CD14-positive monocyte (primary cell): ENCODE measurements around the gene ICAM2. TPM values are rescaled to one million over a fixed set of nuclear protein-coding genes. Genes with fewer than 3 reads are reported as not detected.
A peak's percentile ranks its signal among the peaks of the same experiment; 100 is the strongest.

Source experiments
- DNase-seq, 3 donors: peaks; one replicate each; pipeline ENCODE4 v3.0.0-alpha.2; 2011 to 2022
- H2AFZ ChIP-seq: 2 replicates; pipeline ENCODE4 v1.6.0; 2012; ENCODE audit warnings: mild to moderate bottlenecking, low read depth, low read length, inconsistent platforms; ENCODE audit not compliant: insufficient read depth, poor library complexity, severe bottlenecking
- H3K27ac ChIP-seq, 2 donors: 1 replicate in 1 of 2; 2 replicates in 1 of 2; pipeline ENCODE4 v1.5.1; 2012 to 2013; ENCODE audit warnings: low read length in 2 of 2, control low read depth in 1 of 2, inconsistent platforms in 1 of 2, low read depth in 1 of 2, mild to moderate bottlenecking in 1 of 2
- H3K27me3 ChIP-seq, 2 donors: one replicate each; pipeline versions ENCODE4 v1.6.0 to v1.6.1; 2011 to 2013; ENCODE audit warnings: low read length in 2 of 2; ENCODE audit not compliant: control insufficient read depth in 2 of 2, insufficient read depth in 2 of 2
- H3K36me3 ChIP-seq, 2 donors: replicated peaks in 1 of 2; 1 replicate in 1 of 2; 2 replicates in 1 of 2; pipeline versions ENCODE4 v1.5.1 to v1.6.1; 2012 to 2013; ENCODE audit warnings: low read length in 2 of 2, control low read depth in 1 of 2, inconsistent platforms in 1 of 2, mild to moderate bottlenecking in 1 of 2; ENCODE audit not compliant: insufficient read depth in 2 of 2, control insufficient read depth in 1 of 2
- H3K4me1 ChIP-seq, 2 donors: 1 replicate in 1 of 2; 2 replicates in 1 of 2; pipeline versions ENCODE4 v1.5.1 to v1.6.1; 2012 to 2013; ENCODE audit warnings: low read length in 2 of 2, control low read depth in 1 of 2, inconsistent platforms in 1 of 2, mild to moderate bottlenecking in 1 of 2, moderate library complexity in 1 of 2; ENCODE audit not compliant: insufficient read depth in 2 of 2, control insufficient read depth in 1 of 2
- H3K4me2 ChIP-seq: replicated peaks from 2 replicates; pipeline ENCODE3; 2012; ENCODE audit warnings: low read length, moderate library complexity, mild to moderate bottlenecking; ENCODE audit not compliant: poor library complexity, severe bottlenecking; ENCODE audit errors: extremely low read depth
- H3K4me3 ChIP-seq, 3 experiments: fragments of 200-600 bp in 1 of 3; sonication (generic) in 1 of 3; replicated peaks in 1 of 3; 1 replicate in 2 of 3; 2 replicates in 1 of 3; pipeline ENCODE4 v1.5.1; 2011 to 2013; ENCODE audit warnings: low read length in 3 of 3, mild to moderate bottlenecking in 3 of 3, control low read depth in 2 of 3, low read depth in 2 of 3, inconsistent platforms in 1 of 3, moderate library complexity in 1 of 3
- H3K79me2 ChIP-seq: 2 replicates; pipeline ENCODE4 v1.6.0; 2012; ENCODE audit warnings: mild to moderate bottlenecking, control low read depth, inconsistent platforms, low read length, moderate library complexity; ENCODE audit not compliant: insufficient read depth
- H3K9ac ChIP-seq: 2 replicates; pipeline ENCODE4 v1.6.0; 2017; ENCODE audit warnings: low read length, mild to moderate bottlenecking; ENCODE audit not compliant: insufficient read depth, poor library complexity, severe bottlenecking
- H3K9me3 ChIP-seq, 2 donors: replicated peaks in 1 of 2; 1 replicate in 1 of 2; 2 replicates in 1 of 2; pipeline versions ENCODE4 v1.5.1 to v1.6.1; 2012 to 2013; ENCODE audit warnings: low read length in 2 of 2, control low read depth in 1 of 2; ENCODE audit not compliant: control insufficient read depth in 1 of 2, insufficient read depth in 1 of 2
- H4K20me1 ChIP-seq: 2 replicates; pipeline ENCODE4 v1.6.0; 2012; ENCODE audit warnings: mild to moderate bottlenecking, low read length, control low read depth, moderate library complexity; ENCODE audit not compliant: insufficient read depth
- H3K27ac Mint-ChIP-seq, 7 donors: one replicate each; pipeline ENCODE4 v1.8.0; 2020; ENCODE audit warnings: mild to moderate bottlenecking in 7 of 7, mixed read lengths in 7 of 7, moderate library complexity in 6 of 7, inconsistent platforms in 2 of 7
- H3K27me3 Mint-ChIP-seq, 3 donors: one replicate each; pipeline ENCODE4 v1.8.0; 2021 to 2022; ENCODE audit warnings: low read depth in 3 of 3, mild to moderate bottlenecking in 3 of 3, mixed read lengths in 3 of 3, moderate library complexity in 3 of 3, inconsistent platforms in 1 of 3
- H3K36me3 Mint-ChIP-seq, 2 donors: one replicate each; pipeline ENCODE4 v1.8.0; 2020; ENCODE audit warnings: mixed read lengths in 2 of 2, inconsistent platforms in 1 of 2, mild to moderate bottlenecking in 1 of 2
- H3K4me1 Mint-ChIP-seq: one replicate; pipeline ENCODE4 v1.8.0; 2020; ENCODE audit warnings: mild to moderate bottlenecking, mixed read lengths
- H3K4me3 Mint-ChIP-seq, 2 donors: one replicate each; pipeline ENCODE4 v1.8.0; 2020; ENCODE audit warnings: mild to moderate bottlenecking in 2 of 2, mixed read lengths in 2 of 2, moderate library complexity in 1 of 2
- H3K9me3 Mint-ChIP-seq, 7 donors: one replicate each; pipeline ENCODE4 v1.8.0; 2020 to 2022; ENCODE audit warnings: mixed read lengths in 7 of 7, mild to moderate bottlenecking in 6 of 7, moderate library complexity in 6 of 7, inconsistent platforms in 2 of 7
- CTCF ChIP-seq: fragments of 200-600 bp; IDR thresholded peaks from one replicate; pipeline ENCODE4 v1.8.0; 2022; ENCODE audit warnings: antibody characterized with exemption, mild to moderate bottlenecking
- WGBS: methylation state at CpG from one replicate; pipeline ENCODE4 v1.1.5; 2013; ENCODE audit warnings: missing lambda C conversion rate; ENCODE audit not compliant: insufficient coverage; 5-methylcytosine and 5-hydroxymethylcytosine counted together
- intact Hi-C, 2 donors: fragments of 100-400 bp; cut with micrococcal nuclease; formaldehyde crosslinking; loops; one replicate each; pipeline versions ENCODE4 v1.15.0 to v1.15.1; 2023
- polyA plus RNA-seq, 3 donors: library from polyadenylated mRNA; depleted of rRNA in 1 of 3; unstranded in 2 of 3; stranded (reverse) in 1 of 3; fragments of 300-500 nt in 2 of 3; fragments of >200 nt in 1 of 3; fragmentation: Illumina TruSeq in 2 of 3; gene quantifications; 1 replicate in 2 of 3; 2 replicates in 1 of 3; pipeline ENCODE4 v1.2.3, GENCODE V29; 2012 to 2021

The ICAM2 gene
- polyA plus RNA-seq, 3 donors = 111 to 186 (median 174) TPM

DNA sequence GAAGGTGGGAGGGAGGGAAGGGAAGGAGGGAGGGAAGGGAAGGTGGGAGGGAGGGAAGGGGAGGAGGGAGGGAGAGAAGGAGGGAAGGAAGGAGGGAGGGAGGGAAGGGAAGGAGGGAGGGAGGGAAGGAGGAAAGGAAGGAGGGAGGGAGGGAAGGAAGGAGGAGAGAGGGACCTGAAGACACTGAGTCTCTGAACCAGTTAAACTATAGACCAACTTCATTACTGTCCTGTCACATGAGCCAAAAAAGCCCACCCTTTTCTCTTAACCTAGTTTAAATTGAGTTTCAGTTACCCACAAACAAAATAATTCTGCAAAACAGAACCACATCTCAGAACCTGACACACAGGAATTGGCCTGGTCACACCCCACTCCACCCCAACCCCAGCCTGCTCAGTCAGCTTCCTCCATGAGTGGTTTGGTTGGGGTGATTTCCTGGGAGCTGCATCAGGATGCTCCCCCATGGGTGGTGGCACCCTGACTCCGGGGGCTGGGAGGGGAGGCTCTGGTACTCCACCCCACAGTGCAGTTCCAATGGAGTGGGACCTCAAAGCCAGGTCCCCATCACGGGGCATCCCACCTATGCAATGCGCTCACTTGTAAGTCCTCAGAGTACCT lies 27.0 kb downstream of the ICAM2 start:
- Histone ChIP-seq H3K4me2 (no peak overlapping the region), H2AFZ (no peak overlapping the region), H3K9me3 (no peaks in the 10 kb centered on the region), H3K27ac (no peak overlapping the region), H4K20me1 (no peaks in the 10 kb centered on the region), H3K27me3 (peaks cover 8 to 21% of the 10 kb centered on the region in 2 donors), H3K4me1 (peaks cover 22 to 24% of the 10 kb centered on the region in 2 donors), H3K79me2 (no peaks in the 10 kb centered on the region), H3K9ac (no peak overlapping the region), H3K36me3 (no peaks in the 10 kb centered on the region), H3K4me3 (no peak overlapping the region)
- WGBS = 95% methylated on average over 3 of the region's 3 CpGs
- peaks cover 23% of the 10 kb centered on the region for H3K4me1 Mint-ChIP-seq
- H3K27ac Mint-ChIP-seq = no peak overlapping the region
- no peak for TF ChIP-seq CTCF
- intact Hi-C loops = loop anchor here (5.0 kb wide), 1 partner anchor 34 kb away; no protein-coding TSS in a partner anchor
- peaks cover 25 to 43% (median 36%) of the 10 kb centered on the region in 3 donors for H3K27me3 Mint-ChIP-seq
- peaks cover 0 to 14% (median 3%) of the 10 kb centered on the region in 7 donors for H3K9me3 Mint-ChIP-seq
- H3K4me3 Mint-ChIP-seq = no peak overlapping the region
- H3K36me3 Mint-ChIP-seq = no peaks in the 10 kb centered on the region
- DNase-seq = no peak

GRCh38 chr17:63991611-63992010 lies 28.8 kb downstream of the ICAM2 start:
- H3K27me3 Mint-ChIP-seq = peaks cover 7 to 26% (median 17%) of the 10 kb centered on the region in 3 donors
- peaks cover 0 to 3% of the 10 kb centered on the region in 2 donors for H3K27me3 ChIP-seq
- H4K20me1 ChIP-seq = no peaks in the 10 kb centered on the region
- peak overlapping the region in 2 of 7 donors; percentile 46 to 54 for H3K27ac Mint-ChIP-seq
- H3K4me1 ChIP-seq = peaks cover 11 to 16% of the 10 kb centered on the region in 2 donors
- no peaks in the 10 kb centered on the region for H3K36me3 ChIP-seq
- no peak overlapping the region for H3K4me3 ChIP-seq
- H3K27ac ChIP-seq = no peak overlapping the region
- H2AFZ ChIP-seq = no peak overlapping the region
- H3K4me2 ChIP-seq = no peak overlapping the region
- WGBS = 85% methylated on average over 11 of the region's 11 CpGs
- peaks cover 22% of the 10 kb centered on the region for H3K4me1 Mint-ChIP-seq
- no peak overlapping the region for H3K4me3 Mint-ChIP-seq
- H3K36me3 Mint-ChIP-seq = no peaks in the 10 kb centered on the region
- H3K9me3 ChIP-seq = no peaks in the 10 kb centered on the region
- no peaks in the 10 kb centered on the region for H3K79me2 ChIP-seq
- DNase-seq = no peak
- H3K9me3 Mint-ChIP-seq = peaks cover 0 to 5% (median 3%) of the 10 kb centered on the region in 7 donors
- H3K9ac ChIP-seq = no peak overlapping the region
- intact Hi-C loops = loop anchor here (5.0 kb wide), 1 partner anchor 36 kb away; no protein-coding TSS in a partner anchor
- no peak for TF ChIP-seq CTCF
